SK-N-SH (cell line): ENCODE results near the gene CFAP69. TPM values are rescaled to one million over a fixed set of nuclear protein-coding genes. Genes with fewer than 3 reads are reported as not detected.
A peak's percentile ranks its signal among the peaks of the same experiment; 100 is the strongest.

Experiments
- CTCF ChIA-PET: fragments of 300-600, 350-600 bp; formaldehyde crosslinking; extraction: SDS; loops from one replicate; lab custom pipeline; 2021; lab: Yijun Ruan, JAX
- POLR2A ChIA-PET: fragments of 350-600 bp; sonication (Branson Sonifier 250); formaldehyde crosslinking; extraction: SDS; loops from one replicate; lab custom pipeline; 2020; ENCODE audit warnings: antibody characterized with exemption, inconsistent platforms; lab: Yijun Ruan, JAX
- DNase-seq: peaks from one replicate; pipeline ENCODE4 v3.0.0; 2012
- H2AFZ ChIP-seq: fragments of 200-600 bp; sonication (generic); 2 replicates; pipeline ENCODE4 v1.8.1; 2016; ENCODE audit warnings: antibody characterized with exemption, mild to moderate bottlenecking, low read depth
- H3F3A ChIP-seq: fragments of 200-600 bp; sonication (generic); replicated peaks from 2 replicates; pipeline ENCODE3; 2016; ENCODE audit warnings: antibody characterized with exemption, mild to moderate bottlenecking; ENCODE audit not compliant: insufficient read depth
- H3K27ac ChIP-seq, 2 experiments: fragments of 200-500 bp in 1 of 2; fragments of 200-600 bp in 1 of 2; sonication (Bioruptor generic) in 1 of 2; sonication (generic), shearing (Covaris generic) in 1 of 2; 2 replicates each; pipeline versions ENCODE4 v1.5.1 to v1.6.1; 2014 to 2016; ENCODE audit warnings: low read depth in 2 of 2, inconsistent platforms in 1 of 2, low read length in 1 of 2, mild to moderate bottlenecking in 1 of 2, mixed read lengths in 1 of 2
- H3K27me3 ChIP-seq: fragments of 200-600 bp; sonication (generic), shearing (Covaris generic); 2 replicates; pipeline ENCODE4 v1.6.1; 2016; ENCODE audit warnings: mixed run types; ENCODE audit not compliant: insufficient read depth
- H3K36me3 ChIP-seq, 2 experiments: fragments of 200-500 bp in 1 of 2; fragments of 200-600 bp in 1 of 2; sonication (Bioruptor generic) in 1 of 2; sonication (generic) in 1 of 2; replicated peaks in 1 of 2; 2 replicates each; pipeline versions ENCODE3 to v1.5.1; 2014 to 2016; ENCODE audit warnings: low read length in 1 of 2, mild to moderate bottlenecking in 1 of 2; ENCODE audit not compliant: insufficient read depth in 2 of 2, control insufficient read depth in 1 of 2
- H3K4me1 ChIP-seq, 2 experiments: fragments of 200-500 bp in 1 of 2; fragments of 200-600 bp in 1 of 2; sonication (Bioruptor generic) in 1 of 2; sonication (generic), shearing (Covaris generic) in 1 of 2; 2 replicates each; pipeline versions ENCODE4 v1.5.1 to v1.6.1; 2014 to 2016; ENCODE audit warnings: low read depth in 1 of 2, low read length in 1 of 2, mixed run types in 1 of 2; ENCODE audit not compliant: insufficient read depth in 2 of 2, control insufficient read depth in 1 of 2
- H3K4me2 ChIP-seq: fragments of 200-600 bp; sonication (generic), shearing (Covaris generic); 2 replicates; pipeline ENCODE4 v1.6.1; 2017; ENCODE audit warnings: mixed run types
- H3K4me3 ChIP-seq, 2 experiments: fragments of 200-500 bp in 1 of 2; fragments of 200-600 bp in 1 of 2; sonication (Bioruptor generic) in 1 of 2; sonication (generic), shearing (Covaris generic) in 1 of 2; 2 replicates each; pipeline versions ENCODE4 v1.5.1 to v1.8.1; 2014 to 2016; ENCODE audit warnings: low read depth in 2 of 2, inconsistent platforms in 1 of 2, low read length in 1 of 2, mild to moderate bottlenecking in 1 of 2, mixed read lengths in 1 of 2, moderate library complexity in 1 of 2
- H3K79me2 ChIP-seq: fragments of 200-600 bp; sonication (generic); 2 replicates; pipeline ENCODE4 v1.8.1; 2017; ENCODE audit warnings: mild to moderate bottlenecking; ENCODE audit not compliant: insufficient read depth
- H3K9ac ChIP-seq: fragments of 200-600 bp; sonication (generic); 2 replicates; pipeline ENCODE4 v1.6.1; 2017; ENCODE audit warnings: mixed run types
- H3K9me2 ChIP-seq: fragments of 200-600 bp; sonication (generic); 2 replicates; pipeline ENCODE4 v1.6.1; 2017; ENCODE audit warnings: mixed run types
- H3K9me3 ChIP-seq: fragments of 200-600 bp; sonication (generic); 2 replicates; pipeline ENCODE4 v1.6.1; 2017; ENCODE audit warnings: mixed run types, mild to moderate bottlenecking, moderate library complexity
- H4K20me1 ChIP-seq: fragments of 200-600 bp; sonication (generic); 2 replicates; pipeline ENCODE4 v1.6.1; 2017; ENCODE audit warnings: mild to moderate bottlenecking, mixed run types; ENCODE audit not compliant: insufficient read depth
- FOSL2 ChIP-seq: IDR thresholded peaks from 2 replicates; pipeline ENCODE4 v1.4.0; 2012; ENCODE audit warnings: low read depth, mild to moderate bottlenecking, moderate library complexity, borderline replicate concordance
- FOXM1 ChIP-seq: IDR thresholded peaks from 2 replicates; pipeline ENCODE4 v1.4.0; 2012; ENCODE audit warnings: low read depth, mild to moderate bottlenecking
- JUND ChIP-seq: IDR thresholded peaks from 2 replicates; pipeline ENCODE4 v1.4.0; 2012
- MEF2A ChIP-seq: IDR thresholded peaks from 2 replicates; pipeline ENCODE4 v1.4.0; 2012; ENCODE audit warnings: low read depth, borderline replicate concordance
- NFIC ChIP-seq: IDR thresholded peaks from 2 replicates; pipeline ENCODE4 v1.4.0; 2012; ENCODE audit warnings: borderline replicate concordance
- NRF1 ChIP-seq: IDR thresholded peaks from 2 replicates; pipeline ENCODE4 v1.6.1; 2012; ENCODE audit warnings: low read depth, mild to moderate bottlenecking, low read length
- RFX5 ChIP-seq: IDR thresholded peaks from 2 replicates; pipeline ENCODE4 v1.6.1; 2012; ENCODE audit warnings: mild to moderate bottlenecking, improper control_type of control experiment, low read length
- SIN3A ChIP-seq: IDR thresholded peaks from 2 replicates; pipeline ENCODE4 v1.6.1; 2012; ENCODE audit warnings: low read depth, mild to moderate bottlenecking, low read length, moderate library complexity, borderline replicate concordance
- TCF12 ChIP-seq: IDR thresholded peaks from 2 replicates; pipeline ENCODE4 v1.4.0; 2012
- TEAD4 ChIP-seq: IDR thresholded peaks from 2 replicates; pipeline ENCODE4 v1.4.0; 2012; ENCODE audit warnings: mild to moderate bottlenecking, borderline replicate concordance; ENCODE audit not compliant: insufficient read depth
- WGBS: methylation state at CpG from one replicate; pipeline ENCODE4 v1.1.6; 2017; ENCODE audit warnings: low lambda C conversion rate; 5-methylcytosine and 5-hydroxymethylcytosine counted together
- polyA plus RNA-seq, 3 experiments: library from polyadenylated mRNA; depleted of rRNA; stranded (reverse); fragments of >200 nt; gene quantifications; 2 replicates each; pipeline ENCODE4 v1.2.3, GENCODE V29; 2012
- TF ChIP-seq, protein P1 (sequence below): IDR thresholded peaks from 2 replicates; pipeline ENCODE4 v1.4.0; 2012; ENCODE audit warnings: low read depth
- TF ChIP-seq, protein P2 (sequence below): fragments of 150-350 bp; IDR thresholded peaks from 2 replicates; pipeline ENCODE4 v1.6.1; 2016; ENCODE audit warnings: mild to moderate bottlenecking, low read depth, low read length
- TF ChIP-seq, protein P3 (sequence below): IDR thresholded peaks from 2 replicates; pipeline ENCODE4; 2012
- TF ChIP-seq, protein P4 (sequence below): IDR thresholded peaks from 2 replicates; pipeline ENCODE4 v1.6.1; 2012; ENCODE audit warnings: mild to moderate bottlenecking, low read depth, low read length, moderate library complexity
- TF ChIP-seq, protein P5 (sequence below): fragments of 150-350 bp; IDR thresholded peaks from 2 replicates; pipeline ENCODE4 v1.6.1; 2017; ENCODE audit warnings: antibody characterized with exemption, low read length, low read depth, borderline replicate concordance
- TF ChIP-seq, protein P6 (sequence below): IDR thresholded peaks from 2 replicates; pipeline ENCODE4 v1.4.0; 2012; ENCODE audit warnings: low read depth, borderline replicate concordance

CFAP69 gene
- polyA plus RNA-seq, 1 of the 3 experiments (the other 2 are of a cell fraction) = 2.3 TPM

DNA sequence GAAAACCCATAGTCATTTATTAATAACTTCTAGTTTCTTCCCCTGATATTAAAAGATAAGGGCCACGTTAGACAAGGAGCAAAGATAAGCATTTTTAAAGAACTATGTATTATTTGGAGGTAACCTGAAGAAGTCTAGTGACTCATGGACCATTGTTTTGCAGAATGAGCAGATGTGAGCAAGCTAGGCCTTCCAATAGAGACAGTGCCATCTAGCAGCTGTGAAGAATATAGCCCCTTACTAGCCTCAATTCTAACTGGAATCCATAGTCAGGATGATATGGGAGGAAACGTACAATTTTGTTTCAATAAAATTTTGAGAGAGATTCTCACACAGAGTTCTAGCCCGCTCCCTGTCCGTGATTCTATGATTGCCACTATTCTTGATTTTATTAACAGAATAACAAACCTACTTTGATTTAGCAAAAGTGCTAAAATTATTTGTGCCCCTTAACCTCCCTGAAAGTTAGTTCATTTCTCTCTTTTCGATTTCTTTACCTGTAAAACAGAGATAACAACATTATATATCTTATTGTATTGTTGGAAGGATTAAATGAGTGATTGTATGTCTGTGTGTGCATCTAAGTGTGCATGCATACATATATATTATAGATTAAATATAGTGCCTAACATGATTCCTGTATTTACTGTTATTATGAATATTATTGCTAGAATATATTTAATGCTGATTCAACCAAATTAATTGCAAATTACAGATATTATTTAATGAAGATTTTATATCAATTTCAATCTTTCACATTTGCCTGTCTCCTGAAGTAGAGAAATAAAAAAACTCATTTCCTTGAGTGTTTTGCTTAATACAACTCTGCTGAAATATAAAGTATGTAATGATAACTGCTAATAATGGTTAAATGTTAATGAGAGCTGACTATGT is 53.4 kb downstream of the CFAP69 start (continued):
- TF ChIP-seq, protein P1, sequence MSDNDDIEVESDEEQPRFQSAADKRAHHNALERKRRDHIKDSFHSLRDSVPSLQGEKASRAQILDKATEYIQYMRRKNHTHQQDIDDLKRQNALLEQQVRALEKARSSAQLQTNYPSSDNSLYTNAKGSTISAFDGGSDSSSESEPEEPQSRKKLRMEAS = no peak
- peak; percentile 42; the same call in 1 of the 2 replicates for TF ChIP-seq TCF12

DNA sequence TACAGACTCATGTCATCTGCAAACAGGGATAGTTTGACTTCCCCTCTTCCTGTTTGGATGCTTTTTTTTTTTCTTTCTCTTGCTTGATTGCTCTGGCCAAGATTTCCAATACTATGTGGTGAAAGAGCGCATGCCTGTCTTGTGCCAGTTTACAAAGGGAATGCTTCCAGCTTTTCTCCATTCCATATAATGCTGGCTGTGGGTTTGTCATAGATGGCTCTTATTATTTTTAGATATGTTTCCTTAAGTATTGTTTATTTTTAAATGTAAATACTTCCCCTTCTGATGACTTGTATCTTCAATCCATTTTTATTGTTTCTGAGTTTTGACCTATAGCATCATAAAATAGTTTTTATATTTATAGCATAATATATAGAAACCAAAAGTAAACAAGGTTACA is 58.3 kb downstream of the CFAP69 start:
- CTCF ChIA-PET = interaction anchor here (0.9 to 2.1 kb wide), 2 partner anchors 9 to 149 kb away, joined by 3 to 11 read pairs; partner anchors contain the start of gene STEAP1
- no peak overlapping the region for H3K9ac ChIP-seq
- H3K9me2 ChIP-seq = 0 out of 2 replicates have a peak, but pooled peaks cover 2% of the 10 kb centered on the region
- H3K27me3 ChIP-seq = no peaks in the 10 kb centered on the region
- H3K36me3 ChIP-seq = peaks cover 0 to 8% of the 10 kb centered on the region in 2 experiments
- peaks cover 0 to 7% of the 10 kb centered on the region in 2 experiments; a peak in 1 of 4 replicates for H3K4me1 ChIP-seq
- no peak overlapping the region for H3K27ac ChIP-seq
- no peak overlapping the region for H3K4me3 ChIP-seq
- H3K9me3 ChIP-seq = no peaks in the 10 kb centered on the region
- H4K20me1 ChIP-seq = no peaks in the 10 kb centered on the region
- no peak overlapping the region for H3K4me2 ChIP-seq
- no peaks in the 10 kb centered on the region for H3K79me2 ChIP-seq
- no peak for DNase-seq
- POLR2A ChIA-PET = no interaction called here
- 100% methylated on average over 1 of the region's 1 CpG for WGBS
- H2AFZ ChIP-seq = no peak overlapping the region
- TF ChIP-seq, protein P2, sequence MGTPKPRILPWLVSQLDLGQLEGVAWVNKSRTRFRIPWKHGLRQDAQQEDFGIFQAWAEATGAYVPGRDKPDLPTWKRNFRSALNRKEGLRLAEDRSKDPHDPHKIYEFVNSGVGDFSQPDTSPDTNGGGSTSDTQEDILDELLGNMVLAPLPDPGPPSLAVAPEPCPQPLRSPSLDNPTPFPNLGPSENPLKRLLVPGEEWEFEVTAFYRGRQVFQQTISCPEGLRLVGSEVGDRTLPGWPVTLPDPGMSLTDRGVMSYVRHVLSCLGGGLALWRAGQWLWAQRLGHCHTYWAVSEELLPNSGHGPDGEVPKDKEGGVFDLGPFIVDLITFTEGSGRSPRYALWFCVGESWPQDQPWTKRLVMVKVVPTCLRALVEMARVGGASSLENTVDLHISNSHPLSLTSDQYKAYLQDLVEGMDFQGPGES = no peak
- TF ChIP-seq, protein P3, sequence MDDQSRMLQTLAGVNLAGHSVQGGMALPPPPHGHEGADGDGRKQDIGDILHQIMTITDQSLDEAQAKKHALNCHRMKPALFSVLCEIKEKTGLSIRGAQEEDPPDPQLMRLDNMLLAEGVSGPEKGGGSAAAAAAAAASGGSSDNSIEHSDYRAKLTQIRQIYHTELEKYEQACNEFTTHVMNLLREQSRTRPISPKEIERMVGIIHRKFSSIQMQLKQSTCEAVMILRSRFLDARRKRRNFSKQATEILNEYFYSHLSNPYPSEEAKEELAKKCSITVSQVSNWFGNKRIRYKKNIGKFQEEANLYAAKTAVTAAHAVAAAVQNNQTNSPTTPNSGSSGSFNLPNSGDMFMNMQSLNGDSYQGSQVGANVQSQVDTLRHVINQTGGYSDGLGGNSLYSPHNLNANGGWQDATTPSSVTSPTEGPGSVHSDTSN = no peak
- no peak for TF ChIP-seq RFX5
- peaks cover 8% of the 10 kb centered on the region for H3F3A ChIP-seq

DNA sequence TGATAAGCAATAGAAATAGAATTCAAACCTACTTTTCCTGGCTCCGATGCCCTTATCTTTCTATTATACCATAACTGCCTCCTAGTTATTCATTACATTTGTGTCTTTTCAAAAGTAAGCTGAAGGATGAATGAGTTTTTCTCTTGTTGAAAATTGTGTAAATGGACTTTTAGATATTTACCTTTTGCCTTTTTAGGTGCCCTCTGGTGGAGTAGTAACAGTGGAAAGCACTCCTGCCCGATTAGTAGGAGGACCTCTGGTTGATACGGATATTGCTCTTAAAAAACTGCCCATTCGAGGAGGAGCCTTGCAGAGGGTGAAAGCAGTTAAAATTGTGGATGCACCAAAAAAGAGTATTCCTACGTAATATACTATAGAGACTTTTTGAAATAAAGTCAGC is 64.9 kb downstream of the CFAP69 start:
- Histone ChIP-seq H3K4me2 (no peak overlapping the region), H2AFZ (no peak overlapping the region), H3F3A (no peaks in the 10 kb centered on the region), H3K9me2 (no peaks in the 10 kb centered on the region), H3K79me2 (no peaks in the 10 kb centered on the region), H3K36me3 (peaks cover 5 to 12% of the 10 kb centered on the region in 2 experiments), H3K9me3 (no peaks in the 10 kb centered on the region), H3K27me3 (no peaks in the 10 kb centered on the region), H3K9ac (no peak overlapping the region), H3K4me1 (no peaks in the 10 kb centered on the region), H3K27ac (no peak overlapping the region), H3K4me3 (no peak overlapping the region), H4K20me1 (no peaks in the 10 kb centered on the region)
- no peak for DNase-seq
- ChIA-PET CTCF (interaction anchor here (1.2 to 4.6 kb wide), 3 partner anchors 9 to 118 kb away, joined by 3 to 37 read pairs (median 3); no protein-coding TSS in a partner anchor), POLR2A (no interaction called here)
- 91% methylated on average over 5 of the region's 5 CpGs for WGBS
- TF ChIP-seq FOSL2 (no peak), SIN3A (no peak), NRF1 (no peak), RFX5 (no peak), NFIC (no peak), TEAD4 (no peak), JUND (no peak), FOXM1 (no peak), MEF2A (no peak)
- TF ChIP-seq, protein P4, sequence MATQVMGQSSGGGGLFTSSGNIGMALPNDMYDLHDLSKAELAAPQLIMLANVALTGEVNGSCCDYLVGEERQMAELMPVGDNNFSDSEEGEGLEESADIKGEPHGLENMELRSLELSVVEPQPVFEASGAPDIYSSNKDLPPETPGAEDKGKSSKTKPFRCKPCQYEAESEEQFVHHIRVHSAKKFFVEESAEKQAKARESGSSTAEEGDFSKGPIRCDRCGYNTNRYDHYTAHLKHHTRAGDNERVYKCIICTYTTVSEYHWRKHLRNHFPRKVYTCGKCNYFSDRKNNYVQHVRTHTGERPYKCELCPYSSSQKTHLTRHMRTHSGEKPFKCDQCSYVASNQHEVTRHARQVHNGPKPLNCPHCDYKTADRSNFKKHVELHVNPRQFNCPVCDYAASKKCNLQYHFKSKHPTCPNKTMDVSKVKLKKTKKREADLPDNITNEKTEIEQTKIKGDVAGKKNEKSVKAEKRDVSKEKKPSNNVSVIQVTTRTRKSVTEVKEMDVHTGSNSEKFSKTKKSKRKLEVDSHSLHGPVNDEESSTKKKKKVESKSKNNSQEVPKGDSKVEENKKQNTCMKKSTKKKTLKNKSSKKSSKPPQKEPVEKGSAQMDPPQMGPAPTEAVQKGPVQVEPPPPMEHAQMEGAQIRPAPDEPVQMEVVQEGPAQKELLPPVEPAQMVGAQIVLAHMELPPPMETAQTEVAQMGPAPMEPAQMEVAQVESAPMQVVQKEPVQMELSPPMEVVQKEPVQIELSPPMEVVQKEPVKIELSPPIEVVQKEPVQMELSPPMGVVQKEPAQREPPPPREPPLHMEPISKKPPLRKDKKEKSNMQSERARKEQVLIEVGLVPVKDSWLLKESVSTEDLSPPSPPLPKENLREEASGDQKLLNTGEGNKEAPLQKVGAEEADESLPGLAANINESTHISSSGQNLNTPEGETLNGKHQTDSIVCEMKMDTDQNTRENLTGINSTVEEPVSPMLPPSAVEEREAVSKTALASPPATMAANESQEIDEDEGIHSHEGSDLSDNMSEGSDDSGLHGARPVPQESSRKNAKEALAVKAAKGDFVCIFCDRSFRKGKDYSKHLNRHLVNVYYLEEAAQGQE = no peak
- TF ChIP-seq, protein P5, sequence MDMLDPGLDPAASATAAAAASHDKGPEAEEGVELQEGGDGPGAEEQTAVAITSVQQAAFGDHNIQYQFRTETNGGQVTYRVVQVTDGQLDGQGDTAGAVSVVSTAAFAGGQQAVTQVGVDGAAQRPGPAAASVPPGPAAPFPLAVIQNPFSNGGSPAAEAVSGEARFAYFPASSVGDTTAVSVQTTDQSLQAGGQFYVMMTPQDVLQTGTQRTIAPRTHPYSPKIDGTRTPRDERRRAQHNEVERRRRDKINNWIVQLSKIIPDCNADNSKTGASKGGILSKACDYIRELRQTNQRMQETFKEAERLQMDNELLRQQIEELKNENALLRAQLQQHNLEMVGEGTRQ = no peak
- TF ChIP-seq, protein P6, sequence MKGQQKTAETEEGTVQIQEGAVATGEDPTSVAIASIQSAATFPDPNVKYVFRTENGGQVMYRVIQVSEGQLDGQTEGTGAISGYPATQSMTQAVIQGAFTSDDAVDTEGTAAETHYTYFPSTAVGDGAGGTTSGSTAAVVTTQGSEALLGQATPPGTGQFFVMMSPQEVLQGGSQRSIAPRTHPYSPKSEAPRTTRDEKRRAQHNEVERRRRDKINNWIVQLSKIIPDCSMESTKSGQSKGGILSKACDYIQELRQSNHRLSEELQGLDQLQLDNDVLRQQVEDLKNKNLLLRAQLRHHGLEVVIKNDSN = no peak
